ENCODE data around the gene SEMA5B. TPM values are rescaled to one million over a fixed set of nuclear protein-coding genes. Genes with fewer than 3 reads are reported as not detected.

SEMA5B gene
- total and polyA plus RNA-seq, 3 donors from 2014 or later, result 0.68 to 2.0 (median 1.3) TPM

DNA sequence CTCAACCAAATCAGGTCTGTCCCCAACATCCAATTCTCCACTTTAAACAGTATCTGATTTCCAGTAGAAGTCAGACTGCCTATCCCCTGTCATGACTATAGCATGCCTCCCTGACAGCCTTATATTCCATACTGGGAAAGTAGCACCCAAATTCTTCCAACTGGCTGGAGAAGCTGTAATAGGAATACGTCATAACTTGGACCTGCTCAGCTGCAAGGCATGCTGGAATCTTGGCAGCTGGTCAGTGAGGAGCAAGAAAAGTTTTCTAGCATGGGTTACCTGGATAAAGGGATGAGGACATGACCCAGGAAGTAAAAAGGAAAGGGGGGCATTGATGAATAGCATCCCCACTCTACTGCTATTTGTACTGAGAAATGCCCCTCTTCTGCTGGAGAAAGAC is 8.9 kb downstream of the SEMA5B start:
- no peaks in the 10 kb centered on the region for H3K36me3 ChIP-seq (ENCODE audit: low read depth, missing control alignments)
- no peak overlapping the region for H3K27ac ChIP-seq
- no peak for DNase-seq
- H3K4me1 ChIP-seq, result no peaks in the 10 kb centered on the region
- H3K27me3 ChIP-seq, result no peaks in the 10 kb centered on the region
- no peak overlapping the region for H3K4me3 ChIP-seq
- TF ChIP-seq POLR2A (IDR thresholded peaks at IDR 0.05) (no peak), CTCF (IDR thresholded peaks at IDR 0.05) (no peak)
- intact Hi-C loops (cut with DNase I; ENCODE audit: low total_unique reads), result no loop called here
- WGBS, 2 donors, result 53 to 77% methylated on average over 1 of the region's 1 CpG
- H3K9me3 ChIP-seq, result no peaks in the 10 kb centered on the region

- DNase-seq, result no peak
- intact Hi-C loops (cut with DNase I; ENCODE audit: low total_unique reads), result no loop called here
- H3K27me3 ChIP-seq, result no peaks in the 10 kb centered on the region
- WGBS, 2 donors, result 96 to 98% methylated on average over 3 to 4 of the region's 4 CpGs
- H3K4me3 ChIP-seq, result no peak overlapping the region
- no peaks in the 10 kb centered on the region for H3K4me1 ChIP-seq
- no peaks in the 10 kb centered on the region for H3K9me3 ChIP-seq
- no peak for TF ChIP-seq POLR2A (IDR thresholded peaks at IDR 0.05)
- no peak overlapping the region for H3K27ac ChIP-seq
- no peaks in the 10 kb centered on the region for H3K36me3 ChIP-seq (ENCODE audit: low read depth, missing control alignments)
Observed at GRCh38 chr3:123015596-123015995, 12.0 kb downstream of the SEMA5B start.

DNA sequence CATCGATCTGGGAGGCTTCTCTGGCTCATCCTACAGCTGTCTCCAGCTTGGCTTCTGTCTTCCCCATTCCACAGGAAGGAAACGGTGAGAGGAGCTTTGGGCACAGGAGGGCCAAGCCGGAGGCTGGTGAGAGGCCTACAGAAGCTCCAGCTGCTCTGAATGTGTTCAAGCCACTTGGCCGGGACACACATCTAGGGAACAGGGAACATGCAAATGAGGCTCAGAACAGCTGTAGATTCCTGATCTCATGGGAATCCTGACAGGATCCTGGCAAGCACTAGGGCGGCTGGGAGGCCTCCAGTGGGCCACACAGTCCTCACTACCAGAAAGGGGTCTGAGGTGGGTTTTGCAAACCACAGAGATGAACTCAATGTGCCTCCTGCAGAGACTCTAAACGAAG is 13.7 kb downstream of the SEMA5B start:
- WGBS, 2 donors, result 49 to 59% methylated on average over 5 to 6 of the region's 6 CpGs
- H3K9me3 ChIP-seq, result no peaks in the 10 kb centered on the region
- no peaks in the 10 kb centered on the region for H3K27me3 ChIP-seq
- no peak for TF ChIP-seq POLR2A (IDR thresholded peaks at IDR 0.05)
- no peak for TF ChIP-seq CTCF (IDR thresholded peaks at IDR 0.05)
- no peak overlapping the region for H3K27ac ChIP-seq
- no peaks in the 10 kb centered on the region for H3K4me1 ChIP-seq
- intact Hi-C loops (cut with DNase I; ENCODE audit: low total_unique reads), result no loop called here
- no peak for DNase-seq
- no peak overlapping the region for H3K4me3 ChIP-seq
- no peaks in the 10 kb centered on the region for H3K36me3 ChIP-seq (ENCODE audit: low read depth, missing control alignments)

DNA sequence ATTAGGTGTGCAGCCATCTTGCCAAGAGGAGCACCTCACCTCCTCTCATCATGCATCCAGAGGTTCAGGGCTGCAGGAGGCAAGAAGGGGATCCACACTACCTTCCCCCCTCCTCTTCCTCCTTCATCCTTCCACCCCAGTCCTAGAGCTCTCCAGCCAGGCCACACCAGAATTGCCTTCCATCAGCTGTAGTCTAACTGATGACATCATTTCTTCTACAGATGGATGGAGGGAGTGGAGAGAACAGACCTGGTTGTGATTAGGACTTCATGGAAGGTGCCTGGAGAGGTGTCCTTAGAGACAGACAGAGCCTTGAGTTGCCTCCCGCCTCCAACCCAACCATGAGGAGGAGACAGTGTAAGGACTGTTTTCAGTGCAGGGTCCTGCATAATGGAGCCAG is 14.9 kb downstream of the SEMA5B start:
- no peak for TF ChIP-seq POLR2A (IDR thresholded peaks at IDR 0.05)
- TF ChIP-seq CTCF (IDR thresholded peaks at IDR 0.05), result no peak
- no peaks in the 10 kb centered on the region for H3K4me1 ChIP-seq
- H3K4me3 ChIP-seq, result no peak overlapping the region
- DNase-seq, result no peak
- H3K27ac ChIP-seq, result no peak overlapping the region
- no peaks in the 10 kb centered on the region for H3K27me3 ChIP-seq
- intact Hi-C loops (cut with DNase I; ENCODE audit: low total_unique reads), result no loop called here
- WGBS, 2 donors, result 92 to 100% methylated on average over 1 of the region's 1 CpG
- no peaks in the 10 kb centered on the region for H3K9me3 ChIP-seq
- no peaks in the 10 kb centered on the region for H3K36me3 ChIP-seq (ENCODE audit: low read depth, missing control alignments)

DNA sequence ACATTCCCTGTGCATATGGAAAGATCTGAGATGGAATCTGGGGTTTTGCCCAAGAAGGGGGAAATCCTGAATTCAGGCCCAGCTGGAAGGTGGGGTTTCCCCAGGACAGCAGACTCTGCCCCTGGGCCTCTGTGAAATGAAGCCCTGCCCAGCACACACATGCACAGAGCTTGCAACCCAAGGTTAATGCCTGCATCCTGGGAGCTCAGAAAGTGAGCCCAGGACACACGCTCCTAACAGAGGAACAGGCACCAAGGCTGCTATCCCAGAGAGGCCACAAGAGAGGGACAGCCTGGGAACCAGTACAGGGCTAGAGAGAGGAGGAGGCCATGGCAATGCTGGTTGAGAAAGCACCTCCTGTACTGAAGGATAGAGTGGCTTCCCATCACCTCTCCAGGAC is 16.1 kb downstream of the SEMA5B start:
- 70 to 100% methylated on average over 1 of the region's 1 CpG for WGBS, 2 donors
- no peak for TF ChIP-seq POLR2A (IDR thresholded peaks at IDR 0.05)
- TF ChIP-seq CTCF (IDR thresholded peaks at IDR 0.05), result no peak
- intact Hi-C loops (cut with DNase I; ENCODE audit: low total_unique reads), result no loop called here
- DNase-seq, result no peak
- Histone ChIP-seq H3K27ac (no peak overlapping the region), H3K4me1 (no peaks in the 10 kb centered on the region), H3K27me3 (no peaks in the 10 kb centered on the region), H3K36me3 (ENCODE audit: low read depth, missing control alignments) (no peaks in the 10 kb centered on the region), H3K9me3 (no peaks in the 10 kb centered on the region), H3K4me3 (no peak overlapping the region)
